ENCODE data around the gene GLRX5.
"Not testable (repeated sequence)": the region's sequence is repeated elsewhere in the genome, so short reads cannot be mapped to it uniquely, and the experiment has no call there.

Gene GLRX5

GRCh38 chr14:95500201-95500681 lies 34.6 kb upstream of the GLRX5 start:
- no peak for DNase-seq

- no peak for DNase-seq
Observed at GRCh38 chr14:95500772-95501401, 34.0 kb upstream of the GLRX5 start.

- DNase-seq: no peak
Observed at GRCh38 chr14:95502381-95502950, 32.4 kb upstream of the GLRX5 start.

GRCh38 chr14:95503365-95504134 lies 31.3 kb upstream of the GLRX5 start:
- no peak for DNase-seq

GRCh38 chr14:95504135-95505029 lies 30.5 kb upstream of the GLRX5 start:
- DNase-seq: no peak

GRCh38 chr14:95505030-95505589 lies 29.7 kb upstream of the GLRX5 start:
- DNase-seq: no peak

GRCh38 chr14:95507174-95507573 lies 27.7 kb upstream of the GLRX5 start:
- no peak for DNase-seq

- no peak for DNase-seq
Observed at GRCh38 chr14:95507701-95508103, 27.1 kb upstream of the GLRX5 start.

- no peak for DNase-seq
Observed at GRCh38 chr14:95508377-95508776, 26.5 kb upstream of the GLRX5 start.

GRCh38 chr14:95509495-95509894 lies 25.4 kb upstream of the GLRX5 start:
- DNase-seq: no peak

- DNase-seq: not testable (repeated sequence)
Observed at GRCh38 chr14:95510344-95510743, 24.5 kb upstream of the GLRX5 start.

- DNase-seq: no peak
Observed at GRCh38 chr14:95510804-95511203, 24.0 kb upstream of the GLRX5 start.

GRCh38 chr14:95511687-95512086 lies 23.2 kb upstream of the GLRX5 start:
- DNase-seq: no peak

GRCh38 chr14:95513291-95513690 lies 21.6 kb upstream of the GLRX5 start:
- no peak for DNase-seq

- peak; percentile 68 for DNase-seq
Observed at GRCh38 chr14:95514131-95515079, 20.4 kb upstream of the GLRX5 start.

- no peak for DNase-seq
Observed at GRCh38 chr14:95515080-95515489, 19.8 kb upstream of the GLRX5 start.

- peak; percentile 40 for DNase-seq
Observed at GRCh38 chr14:95515596-95516552, 19.0 kb upstream of the GLRX5 start.

GRCh38 chr14:95516554-95517181 lies 18.2 kb upstream of the GLRX5 start, which contains the start of gene SYNE3:
Gene SYNE3 (minus strand): TSS chr14:95516650. CDS start chr14:95475821, 40,829 bp downstream.
- no peak for DNase-seq

GRCh38 chr14:95518045-95518751 lies 16.7 kb upstream of the GLRX5 start:
- DNase-seq: no peak

Measured in NCI-H774 (cell line).